Endothelial cell of umbilical vein (primary cell): ENCODE results near the gene ZDHHC11. TPM values are rescaled to one million over a fixed set of nuclear protein-coding genes. Genes with fewer than 3 reads are reported as not detected.
"Not testable (repeated sequence)": the region's sequence is repeated elsewhere in the genome, so short reads cannot be mapped to it uniquely, and the experiment has no call there.

Source experiments
- BruUV-seq: library from RNA; stranded (reverse); fragments of 400-500 nt; replicated peaks from 2 replicates; lab custom pipeline; 2021; lab: Mats Ljungman, UMichigan
- CTCF ChIA-PET: fragments of 300-600, 350-600 bp; sonication (Branson Sonifier 250); formaldehyde crosslinking; loops from one replicate; lab custom pipeline; 2021; ENCODE audit warnings: antibody characterized with exemption, inconsistent platforms; lab: Charles Lee
- POLR2A ChIA-PET: fragments of 300-600, 350-600 bp; sonication (Branson Sonifier 250); formaldehyde crosslinking; loops from one replicate; lab custom pipeline; 2021; ENCODE audit warnings: antibody characterized with exemption, inconsistent platforms; lab: Charles Lee
- DNase-seq: peaks from one replicate; pipeline ENCODE4 v3.0.0-alpha.2; 2011; ENCODE audit warnings: low read depth, low spot score
- FAIRE-seq: peaks from 2 replicates; lab custom pipeline; 2011; peaks lifted over from hg19 to GRCh38; lab: Jason Lieb, UNC
- H2AFZ ChIP-seq: 2 replicates; pipeline ENCODE4 v1.6.0; 2012; ENCODE audit warnings: low read depth, low read length, control low read depth, inconsistent platforms
- H3K27ac ChIP-seq: 2 replicates; pipeline ENCODE4 v1.5.1; 2011; ENCODE audit warnings: low read depth, mild to moderate bottlenecking, control low read depth, low read length, moderate library complexity; ENCODE audit not compliant: insufficient read depth
- H3K27me3 ChIP-seq, 2 experiments: 2 replicates each; pipeline versions ENCODE4 v1.6.0 to v1.6.1; 2011; ENCODE audit warnings: low read length in 2 of 2, mixed read lengths in 1 of 2; ENCODE audit not compliant: control insufficient read depth in 2 of 2, insufficient read depth in 2 of 2
- H3K36me3 ChIP-seq, 2 experiments: 2 replicates in 1 of 2; 3 replicates in 1 of 2; pipeline ENCODE4 v1.5.1; 2011; ENCODE audit warnings: low read length in 2 of 2, mild to moderate bottlenecking in 1 of 2, moderate library complexity in 1 of 2; ENCODE audit not compliant: control insufficient read depth in 2 of 2, insufficient read depth in 2 of 2; ENCODE audit errors: extremely low read depth in 1 of 2
- H3K4me1 ChIP-seq: 3 replicates; pipeline ENCODE4 v1.5.1; 2011; ENCODE audit warnings: mild to moderate bottlenecking, low read length; ENCODE audit not compliant: control insufficient read depth, insufficient read depth; ENCODE audit errors: extremely low read depth
- H3K4me2 ChIP-seq: 2 replicates; pipeline ENCODE4 v1.6.1; 2011; ENCODE audit warnings: low read length, control low read depth, mixed read lengths; ENCODE audit not compliant: insufficient read depth
- H3K4me3 ChIP-seq, 3 experiments: fragments of 200-600 bp in 1 of 3; sonication (generic), shearing (Covaris generic) in 1 of 3; replicated peaks in 1 of 3; 2 replicates each; pipeline ENCODE4 v1.5.1; 2011 to 2016; ENCODE audit warnings: control low read depth in 3 of 3, low read length in 3 of 3, mild to moderate bottlenecking in 2 of 3, inconsistent platforms in 1 of 3, low read depth in 1 of 3, moderate library complexity in 1 of 3; ENCODE audit not compliant: insufficient read depth in 1 of 3
- H3K79me2 ChIP-seq: 2 replicates; pipeline ENCODE4 v1.6.0; 2012; ENCODE audit warnings: low read length, inconsistent platforms; ENCODE audit not compliant: control insufficient read depth, insufficient read depth
- H3K9ac ChIP-seq: replicated peaks from 2 replicates; pipeline ENCODE3; 2011; ENCODE audit warnings: low read length, control low read depth; ENCODE audit not compliant: insufficient read depth; ENCODE audit errors: extremely low read depth
- H3K9me1 ChIP-seq: replicated peaks from 3 replicates; pipeline ENCODE4 v1.6.0; 2011; ENCODE audit warnings: mild to moderate bottlenecking, low read length; ENCODE audit not compliant: control insufficient read depth, insufficient read depth; ENCODE audit errors: extremely low read depth
- H3K9me3 ChIP-seq: replicated peaks from 2 replicates; pipeline ENCODE4 v1.5.1; 2012; ENCODE audit warnings: low read length, inconsistent platforms; ENCODE audit not compliant: control insufficient read depth, insufficient read depth
- H4K20me1 ChIP-seq: replicated peaks from 2 replicates; pipeline ENCODE3; 2011; ENCODE audit warnings: mild to moderate bottlenecking, low read length; ENCODE audit not compliant: control insufficient read depth, insufficient read depth; ENCODE audit errors: extremely low read depth
- CTCF ChIP-seq, 2 donors: IDR thresholded peaks; 1 replicate in 1 of 2; 2 replicates in 1 of 2; pipeline ENCODE4 v1.5.1; 2011; ENCODE audit warnings: low read length in 2 of 2, mild to moderate bottlenecking in 2 of 2, moderate library complexity in 2 of 2, control low read depth in 1 of 2, inconsistent platforms in 1 of 2, low read depth in 1 of 2; ENCODE audit not compliant: insufficient read depth in 1 of 2; ENCODE audit errors: extremely low read depth in 1 of 2
- EZH2 ChIP-seq: IDR thresholded peaks from 2 replicates; pipeline ENCODE4 v1.6.1; 2012; ENCODE audit warnings: borderline replicate concordance, low read depth, mild to moderate bottlenecking, moderate library complexity, low read length, inconsistent platforms; ENCODE audit not compliant: severe bottlenecking
- FOS ChIP-seq: IDR thresholded peaks from 2 replicates; pipeline ENCODE4 v1.6.1; 2011; ENCODE audit warnings: mild to moderate bottlenecking, low read length, moderate library complexity, borderline replicate concordance; ENCODE audit not compliant: insufficient read depth
- GATA2 ChIP-seq: IDR thresholded peaks from 2 replicates; pipeline ENCODE4 v1.7.0; 2011; ENCODE audit warnings: low read depth, mild to moderate bottlenecking, moderate library complexity, mixed read lengths, low read length; ENCODE audit not compliant: insufficient read length, insufficient read depth
- JUN ChIP-seq: IDR thresholded peaks from 2 replicates; pipeline ENCODE4 v1.6.1; 2011; ENCODE audit warnings: borderline replicate concordance, low read depth; ENCODE audit not compliant: insufficient read length, insufficient read depth
- MAX ChIP-seq: IDR thresholded peaks from 2 replicates; pipeline ENCODE4 v1.6.1; 2011; ENCODE audit not compliant: insufficient read depth, insufficient read length
- MYC ChIP-seq: IDR thresholded peaks from one replicate; pipeline ENCODE4 v1.6.1; 2011; ENCODE audit warnings: mild to moderate bottlenecking, low read depth, low read length
- POLR2A ChIP-seq: IDR thresholded peaks from 2 replicates; pipeline ENCODE4 v1.6.1; 2012; ENCODE audit warnings: low read depth, mild to moderate bottlenecking, control low read depth, low read length
- POLR2AphosphoS5 ChIP-seq: IDR thresholded peaks from 2 replicates; pipeline ENCODE4 v1.6.1; 2012; ENCODE audit warnings: low read depth, mild to moderate bottlenecking, control low read depth, low read length, moderate library complexity; ENCODE audit not compliant: insufficient read depth
- dilution Hi-C: fragments of 300-500 bp; cut with MboI; formaldehyde crosslinking; loops from one replicate; pipeline ENCODE4 v1.15.0; 2019; ENCODE audit warnings: low sequenced_read_pairs; ENCODE audit not compliant: extremely low pct_ligation_motif_present
- intact Hi-C: fragments of 100-400 bp; cut with micrococcal nuclease; formaldehyde crosslinking; loops from one replicate; pipeline ENCODE4 v1.10.0; 2022
- polyA plus RNA-seq, 4 experiments: library from polyadenylated mRNA; depleted of rRNA in 3 of 4; stranded (reverse) in 3 of 4; unstranded in 1 of 4; fragments of >200 nt; gene quantifications; 2 replicates each; pipeline versions ENCODE4 v1.2.1 to v1.2.3, GENCODE V29; 2011 to 2012; ENCODE audit warnings: missing spikeins in 1 of 4
- total RNA-seq: library from RNA; stranded (reverse); gene quantifications from 2 replicates; pipeline ENCODE4 v1.2.3, GENCODE V29; 2021

ZDHHC11 gene
- total and polyA plus RNA-seq, 2 donors (not counting 3 experiments of a cell fraction or from before 2014, with no cell fraction given), result 0.35 to 4.4 TPM

GRCh38 chr5:763397-763796, 87.4 kb downstream of the ZDHHC11 start:
- Histone ChIP-seq H3K9me3 (no peaks in the 10 kb centered on the region), H3K79me2 (no peaks in the 10 kb centered on the region), H2AFZ (no peak overlapping the region), H3K9me1 (no peaks in the 10 kb centered on the region), H3K27me3 (no peaks in the 10 kb centered on the region), H3K36me3 (no peaks in the 10 kb centered on the region), H3K9ac (no peak overlapping the region), H3K27ac (no peak overlapping the region), H3K4me3 (no peak overlapping the region), H3K4me1 (no peaks in the 10 kb centered on the region), H4K20me1 (no peaks in the 10 kb centered on the region), H3K4me2 (no peak overlapping the region)
- dilution Hi-C loops (no loop called here), intact Hi-C loops (no loop called here)
- no TSS peak for BruUV-seq
- FAIRE-seq (no peak), DNase-seq (no peak)
- CTCF ChIA-PET, result no interaction called here
- TF ChIP-seq JUN (no peak), FOS (no peak), GATA2 (no peak), POLR2A (no peak), MAX (no peak), MYC (no peak), CTCF (IDR thresholded peaks at IDR 0.05; ENCODE audit: extremely low read depth in 1 of 2, insufficient read depth in 1 of 2, low read depth in 1 of 2, low read length in 2 of 2) (no peak), EZH2 (no peak), POLR2AphosphoS5 (no peak)
- POLR2A ChIA-PET, result no interaction called here

GRCh38 chr5:762996-763395, 87.8 kb downstream of the ZDHHC11 start:
- H3K27me3 ChIP-seq, intact Hi-C loops, DNase-seq: not testable (repeated sequence)

More at GRCh38 chr5:762996-763395, 87.8 kb downstream of the ZDHHC11 start:
- H3K9me1 ChIP-seq, H3K4me3 ChIP-seq, H3K27ac ChIP-seq, H3K4me1 ChIP-seq, H3K9ac ChIP-seq, H4K20me1 ChIP-seq, CTCF ChIA-PET, dilution Hi-C loops, H3K9me3 ChIP-seq, BruUV-seq, H3K36me3 ChIP-seq, H2AFZ ChIP-seq, H3K4me2 ChIP-seq, FAIRE-seq, POLR2A ChIA-PET, H3K79me2 ChIP-seq: not testable (repeated sequence)
